ENCODE measurements around the gene ARMH3.
A peak's percentile ranks its signal among the peaks of the same experiment; 100 is the strongest.

ARMH3 gene

GRCh38 chr10:101826852-101827434, 229.0 kb downstream of the ARMH3 start:
- H3K4me3 ChIP-seq (ENCODE audit: low read depth, low read length) = no peak overlapping the region
- no peak for DNase-seq (ENCODE audit: low read depth)
- TF ChIP-seq MYC (IDR thresholded peaks at IDR 0.05; ENCODE audit: low read depth, low read length) = no peak
- no peak for TF ChIP-seq MAX (IDR thresholded peaks at IDR 0.05; ENCODE audit: low read depth, low read length)
- TF ChIP-seq POLR2A (IDR thresholded peaks at IDR 0.05; ENCODE audit: extremely low read depth, insufficient read length) = no peak
- TF ChIP-seq CTCF (IDR thresholded peaks at IDR 0.05; ENCODE audit: low read depth, low read length) = no peak

- H3K4me3 ChIP-seq (ENCODE audit: low read depth, low read length) = no peak overlapping the region
- DNase-seq (ENCODE audit: low read depth) = no peak
- TF ChIP-seq POLR2A (IDR thresholded peaks at IDR 0.05; ENCODE audit: extremely low read depth, insufficient read length) = no peak
- TF ChIP-seq MYC (IDR thresholded peaks at IDR 0.05; ENCODE audit: low read depth, low read length) = no peak
- no peak for TF ChIP-seq MAX (IDR thresholded peaks at IDR 0.05; ENCODE audit: low read depth, low read length)
- TF ChIP-seq CTCF (IDR thresholded peaks at IDR 0.05; ENCODE audit: low read depth, low read length) = no peak
Observed at GRCh38 chr10:101824736-101825135, 231.2 kb downstream of the ARMH3 start.

- peak; percentile 59; the same call in 1 of the 2 replicates for TF ChIP-seq MAX (IDR thresholded peaks at IDR 0.05; ENCODE audit: low read depth, low read length)
- no peak for TF ChIP-seq POLR2A (IDR thresholded peaks at IDR 0.05; ENCODE audit: extremely low read depth, insufficient read length)
- 0 out of 2 replicates have a peak, but pooled peaks have one; percentile 71 for TF ChIP-seq MYC (IDR thresholded peaks at IDR 0.05; ENCODE audit: low read depth, low read length)
- H3K4me3 ChIP-seq (ENCODE audit: low read depth, low read length) = peak overlapping the region; percentile 82
- no peak for DNase-seq (ENCODE audit: low read depth)
Observed at GRCh38 chr10:101818872-101819633, 236.9 kb downstream of the ARMH3 start.

- H3K4me3 ChIP-seq (ENCODE audit: low read depth, low read length) = peak within 1 kb of the TSS; percentile 82
- no peak for TF ChIP-seq CTCF (IDR thresholded peaks at IDR 0.05; ENCODE audit: low read depth, low read length)
- TF ChIP-seq MYC (IDR thresholded peaks at IDR 0.05; ENCODE audit: low read depth, low read length) = peak; percentile 50; the same call in 1 of the 2 replicates
- peak; percentile 99 for TF ChIP-seq POLR2A (IDR thresholded peaks at IDR 0.05; ENCODE audit: extremely low read depth, insufficient read length)
- peak; percentile 66 for TF ChIP-seq MAX (IDR thresholded peaks at IDR 0.05; ENCODE audit: low read depth, low read length)
- peak; percentile 100 for DNase-seq (ENCODE audit: low read depth)
Observed at GRCh38 chr10:101818119-101818871, 237.7 kb downstream of the ARMH3 start, which contains the start of gene OGA. OGA (minus strand) TSS chr10:101818444; CDS start chr10:101818022, 422 bp downstream.

- peak overlapping the region; percentile 82 for H3K4me3 ChIP-seq (ENCODE audit: low read depth, low read length)
- peak; percentile 87 for DNase-seq (ENCODE audit: low read depth)
- TF ChIP-seq POLR2A (IDR thresholded peaks at IDR 0.05; ENCODE audit: extremely low read depth, insufficient read length) (no peak), CTCF (IDR thresholded peaks at IDR 0.05; ENCODE audit: low read depth, low read length) (no peak), MYC (IDR thresholded peaks at IDR 0.05; ENCODE audit: low read depth, low read length) (no peak; the same call in 1 of the 2 replicates), MAX (IDR thresholded peaks at IDR 0.05; ENCODE audit: low read depth, low read length) (no peak)
Observed at GRCh38 chr10:101817337-101818118, 238.4 kb downstream of the ARMH3 start.
